SK-N-SH treated with all-trans-retinoic acid at 6 μM for 48 hours (cell line): ENCODE measurements around the gene ZMYM2.
A peak's percentile ranks its signal among the peaks of the same experiment; 100 is the strongest.

Experiments
- ATAC-seq: fragments of 200-7000 bp; cut with Tn5 transposase; 3 replicates; pipeline ENCODE4 v1.9.1; 2020; ENCODE audit warnings: mild to moderate bottlenecking, moderate library complexity
- ARNTL ChIP-seq: fragments of 450-650 bp; formaldehyde crosslinking; IDR thresholded peaks from 2 replicates; pipeline ENCODE4 v1.5.0; 2020; ENCODE audit warnings: low read depth, mild to moderate bottlenecking, moderate library complexity, borderline replicate concordance
- BACH2 ChIP-seq: fragments of 250-450 bp; sonication (Bioruptor Pico); IDR thresholded peaks from 2 replicates; pipeline ENCODE4 v1.9.0; 2021; ENCODE audit warnings: mild to moderate bottlenecking, borderline replicate concordance
- CSDC2 ChIP-seq: fragments of 250-450 bp; sonication (Bioruptor Pico); IDR thresholded peaks from 2 replicates; pipeline ENCODE4 v1.5.0; 2020; ENCODE audit warnings: mild to moderate bottlenecking, moderate library complexity
- ESRRG ChIP-seq: fragments of 250-450 bp; sonication (Bioruptor Pico); IDR thresholded peaks from 2 replicates; pipeline ENCODE4 v1.6.1; 2021; ENCODE audit warnings: mild to moderate bottlenecking
- GLIS3 ChIP-seq: fragments of 250-450 bp; sonication (Bioruptor Pico); IDR thresholded peaks from 2 replicates; pipeline ENCODE4 v1.5.0; 2020; ENCODE audit warnings: mild to moderate bottlenecking, moderate library complexity
- ISL1 ChIP-seq: fragments of 250-450 bp; sonication (Bioruptor Pico); IDR thresholded peaks from 2 replicates; pipeline ENCODE4 v2.1.2; 2022; ENCODE audit warnings: mild to moderate bottlenecking, moderate library complexity
- OSR1 ChIP-seq: fragments of 250-450 bp; sonication (Bioruptor Pico); IDR thresholded peaks from 2 replicates; pipeline ENCODE4 v1.8.0; 2022; ENCODE audit warnings: moderate library complexity, mild to moderate bottlenecking, inconsistent platforms
- PPARA ChIP-seq: fragments of 250-450 bp; sonication (Bioruptor Pico); IDR thresholded peaks from 2 replicates; pipeline ENCODE4 v1.5.0; 2020; ENCODE audit warnings: mild to moderate bottlenecking, borderline replicate concordance
- RARB ChIP-seq: fragments of 250-450 bp; sonication (Bioruptor Pico); IDR thresholded peaks from 2 replicates; pipeline ENCODE4 v1.8.0; 2021; ENCODE audit warnings: mild to moderate bottlenecking, moderate library complexity
- SNAI2 ChIP-seq: fragments of 250-450 bp; sonication (Bioruptor Pico); IDR thresholded peaks from 2 replicates; pipeline ENCODE4 v1.5.0; 2020; ENCODE audit warnings: mild to moderate bottlenecking, moderate library complexity
- TCF4 ChIP-seq: fragments of 250-450 bp; sonication (Bioruptor Pico); IDR thresholded peaks from 2 replicates; pipeline ENCODE4 v1.8.0; 2021; ENCODE audit warnings: mild to moderate bottlenecking, moderate library complexity, borderline replicate concordance
- ZC3H10 ChIP-seq: fragments of 250-450 bp; sonication (Bioruptor Pico); IDR thresholded peaks from 2 replicates; pipeline ENCODE4 v1.5.1; 2021; ENCODE audit warnings: mild to moderate bottlenecking, moderate library complexity
- ZFP3 ChIP-seq: fragments of 250-450 bp; sonication (Bioruptor Pico); IDR thresholded peaks from 2 replicates; pipeline ENCODE4 v1.5.0; 2020; ENCODE audit warnings: mild to moderate bottlenecking, moderate library complexity
- ZFP30 ChIP-seq: fragments of 450-650 bp; formaldehyde crosslinking; IDR thresholded peaks from 2 replicates; pipeline ENCODE4 v1.5.0; 2022; ENCODE audit warnings: mild to moderate bottlenecking, moderate library complexity
- ZNF565 ChIP-seq: fragments of 450-650 bp; formaldehyde crosslinking; conservative IDR thresholded peaks from 2 replicates; pipeline ENCODE4 v1.5.0; 2020; ENCODE audit warnings: low read depth, mild to moderate bottlenecking, moderate library complexity
- ZNF70 ChIP-seq: fragments of 450-650 bp; formaldehyde crosslinking; IDR thresholded peaks from 2 replicates; pipeline ENCODE4 v1.5.0; 2020; ENCODE audit warnings: mild to moderate bottlenecking, moderate library complexity
- ZNF8 ChIP-seq: fragments of 450-650 bp; formaldehyde crosslinking; IDR thresholded peaks from 2 replicates; pipeline ENCODE4 v1.5.0; 2020; ENCODE audit warnings: mild to moderate bottlenecking, moderate library complexity
- TF ChIP-seq, protein P1 (sequence below): fragments of 250-450 bp; sonication (Bioruptor Pico); IDR thresholded peaks from 2 replicates; pipeline ENCODE4 v1.8.0; 2020; ENCODE audit warnings: mild to moderate bottlenecking, moderate library complexity, borderline replicate concordance
- TF ChIP-seq, protein P2 (sequence below): fragments of 250-450 bp; sonication (Bioruptor Pico); IDR thresholded peaks from 2 replicates; pipeline ENCODE4 v1.5.1; 2020; ENCODE audit warnings: low read depth, mild to moderate bottlenecking, moderate library complexity
- TF ChIP-seq, protein P3 (sequence below): fragments of 250-450 bp; sonication (Bioruptor Pico); IDR thresholded peaks from 2 replicates; pipeline ENCODE4 v1.5.0; 2020; ENCODE audit warnings: mild to moderate bottlenecking, moderate library complexity
- TF ChIP-seq, protein P4 (sequence below): fragments of 250-450 bp; sonication (Bioruptor Pico); IDR thresholded peaks from 2 replicates; pipeline ENCODE4 v1.8.0; 2021; ENCODE audit warnings: low read depth, mild to moderate bottlenecking, moderate library complexity, borderline replicate concordance

ZMYM2 gene

DNA sequence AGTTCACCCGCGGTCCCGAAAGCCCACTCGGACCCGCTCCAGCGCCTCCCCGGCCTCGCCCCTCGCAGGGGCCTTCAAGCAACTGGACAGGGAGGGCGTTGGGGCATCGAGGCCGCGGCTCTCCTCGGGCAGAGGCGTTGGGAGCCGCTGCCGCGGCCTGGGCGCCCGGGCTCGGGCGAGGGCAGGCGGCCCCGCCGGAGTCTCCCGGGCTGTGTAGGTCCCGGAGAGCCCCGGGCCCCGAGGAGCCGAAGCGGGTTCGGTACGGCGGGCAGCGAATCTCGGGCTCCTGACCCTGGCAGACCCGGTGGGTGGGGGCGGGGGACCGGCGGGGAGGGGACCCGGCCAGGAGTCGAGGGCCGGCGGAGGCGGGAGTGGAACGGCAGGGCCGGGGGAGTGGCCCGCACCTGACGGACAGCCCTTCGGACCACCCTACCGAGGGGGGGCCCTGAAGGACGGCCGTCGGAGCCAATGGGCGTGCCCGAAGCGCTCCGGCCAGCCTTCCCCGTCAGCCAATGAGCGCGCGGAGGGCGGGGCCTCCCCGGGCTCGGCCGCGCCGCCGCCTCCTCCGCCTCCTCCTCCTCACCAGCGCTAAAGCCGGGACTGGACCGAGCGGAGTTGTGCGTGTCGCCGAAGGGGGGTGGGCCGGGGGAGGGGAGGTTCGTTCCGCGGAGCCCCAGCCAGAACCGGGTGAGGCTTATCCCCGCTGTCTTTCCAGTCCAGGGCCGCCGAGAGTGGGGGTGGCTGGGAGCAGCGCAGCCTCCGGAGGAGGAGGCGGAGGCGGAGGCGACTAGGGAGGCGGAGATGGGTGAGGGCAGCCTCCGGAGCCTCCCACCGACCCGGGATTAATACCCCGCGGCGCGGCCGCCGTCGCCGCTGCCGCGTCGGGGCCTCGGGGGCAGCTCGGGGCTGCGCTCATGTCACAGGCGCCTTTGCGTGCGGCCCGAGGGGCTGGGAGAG lies at the start of gene ZMYM2:
TSS of gene ZMYM2 (plus strand) at position 573 of the 957 bp plus-strand sequence. CDS start 34,346 bp downstream, outside the sequence.
- TF ChIP-seq ESRRG: no peak
- TF ChIP-seq ZNF8: no peak
- TF ChIP-seq, protein P1, sequence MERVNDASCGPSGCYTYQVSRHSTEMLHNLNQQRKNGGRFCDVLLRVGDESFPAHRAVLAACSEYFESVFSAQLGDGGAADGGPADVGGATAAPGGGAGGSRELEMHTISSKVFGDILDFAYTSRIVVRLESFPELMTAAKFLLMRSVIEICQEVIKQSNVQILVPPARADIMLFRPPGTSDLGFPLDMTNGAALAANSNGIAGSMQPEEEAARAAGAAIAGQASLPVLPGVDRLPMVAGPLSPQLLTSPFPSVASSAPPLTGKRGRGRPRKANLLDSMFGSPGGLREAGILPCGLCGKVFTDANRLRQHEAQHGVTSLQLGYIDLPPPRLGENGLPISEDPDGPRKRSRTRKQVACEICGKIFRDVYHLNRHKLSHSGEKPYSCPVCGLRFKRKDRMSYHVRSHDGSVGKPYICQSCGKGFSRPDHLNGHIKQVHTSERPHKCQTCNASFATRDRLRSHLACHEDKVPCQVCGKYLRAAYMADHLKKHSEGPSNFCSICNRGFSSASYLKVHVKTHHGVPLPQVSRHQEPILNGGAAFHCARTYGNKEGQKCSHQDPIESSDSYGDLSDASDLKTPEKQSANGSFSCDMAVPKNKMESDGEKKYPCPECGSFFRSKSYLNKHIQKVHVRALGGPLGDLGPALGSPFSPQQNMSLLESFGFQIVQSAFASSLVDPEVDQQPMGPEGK (CRISPR knock-in tag): 0 out of 2 replicates have a peak, but pooled peaks have one; percentile 19
- TF ChIP-seq OSR1: no peak
- no peak for TF ChIP-seq ZC3H10 (CRISPR knock-in tag)
- TF ChIP-seq, protein P2, sequence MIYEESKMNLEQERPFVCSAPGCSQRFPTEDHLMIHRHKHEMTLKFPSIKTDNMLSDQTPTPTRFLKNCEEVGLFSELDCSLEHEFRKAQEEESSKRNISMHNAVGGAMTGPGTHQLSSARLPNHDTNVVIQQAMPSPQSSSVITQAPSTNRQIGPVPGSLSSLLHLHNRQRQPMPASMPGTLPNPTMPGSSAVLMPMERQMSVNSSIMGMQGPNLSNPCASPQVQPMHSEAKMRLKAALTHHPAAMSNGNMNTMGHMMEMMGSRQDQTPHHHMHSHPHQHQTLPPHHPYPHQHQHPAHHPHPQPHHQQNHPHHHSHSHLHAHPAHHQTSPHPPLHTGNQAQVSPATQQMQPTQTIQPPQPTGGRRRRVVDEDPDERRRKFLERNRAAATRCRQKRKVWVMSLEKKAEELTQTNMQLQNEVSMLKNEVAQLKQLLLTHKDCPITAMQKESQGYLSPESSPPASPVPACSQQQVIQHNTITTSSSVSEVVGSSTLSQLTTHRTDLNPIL (CRISPR knock-in tag): no peak
- TF ChIP-seq SNAI2: no peak; the same call in 1 of the 2 replicates
- TF ChIP-seq, protein P3, sequence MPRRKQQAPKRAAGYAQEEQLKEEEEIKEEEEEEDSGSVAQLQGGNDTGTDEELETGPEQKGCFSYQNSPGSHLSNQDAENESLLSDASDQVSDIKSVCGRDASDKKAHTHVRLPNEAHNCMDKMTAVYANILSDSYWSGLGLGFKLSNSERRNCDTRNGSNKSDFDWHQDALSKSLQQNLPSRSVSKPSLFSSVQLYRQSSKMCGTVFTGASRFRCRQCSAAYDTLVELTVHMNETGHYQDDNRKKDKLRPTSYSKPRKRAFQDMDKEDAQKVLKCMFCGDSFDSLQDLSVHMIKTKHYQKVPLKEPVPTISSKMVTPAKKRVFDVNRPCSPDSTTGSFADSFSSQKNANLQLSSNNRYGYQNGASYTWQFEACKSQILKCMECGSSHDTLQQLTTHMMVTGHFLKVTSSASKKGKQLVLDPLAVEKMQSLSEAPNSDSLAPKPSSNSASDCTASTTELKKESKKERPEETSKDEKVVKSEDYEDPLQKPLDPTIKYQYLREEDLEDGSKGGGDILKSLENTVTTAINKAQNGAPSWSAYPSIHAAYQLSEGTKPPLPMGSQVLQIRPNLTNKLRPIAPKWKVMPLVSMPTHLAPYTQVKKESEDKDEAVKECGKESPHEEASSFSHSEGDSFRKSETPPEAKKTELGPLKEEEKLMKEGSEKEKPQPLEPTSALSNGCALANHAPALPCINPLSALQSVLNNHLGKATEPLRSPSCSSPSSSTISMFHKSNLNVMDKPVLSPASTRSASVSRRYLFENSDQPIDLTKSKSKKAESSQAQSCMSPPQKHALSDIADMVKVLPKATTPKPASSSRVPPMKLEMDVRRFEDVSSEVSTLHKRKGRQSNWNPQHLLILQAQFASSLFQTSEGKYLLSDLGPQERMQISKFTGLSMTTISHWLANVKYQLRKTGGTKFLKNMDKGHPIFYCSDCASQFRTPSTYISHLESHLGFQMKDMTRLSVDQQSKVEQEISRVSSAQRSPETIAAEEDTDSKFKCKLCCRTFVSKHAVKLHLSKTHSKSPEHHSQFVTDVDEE (CRISPR knock-in tag): no peak
- peak; percentile 86 for ATAC-seq

DNA sequence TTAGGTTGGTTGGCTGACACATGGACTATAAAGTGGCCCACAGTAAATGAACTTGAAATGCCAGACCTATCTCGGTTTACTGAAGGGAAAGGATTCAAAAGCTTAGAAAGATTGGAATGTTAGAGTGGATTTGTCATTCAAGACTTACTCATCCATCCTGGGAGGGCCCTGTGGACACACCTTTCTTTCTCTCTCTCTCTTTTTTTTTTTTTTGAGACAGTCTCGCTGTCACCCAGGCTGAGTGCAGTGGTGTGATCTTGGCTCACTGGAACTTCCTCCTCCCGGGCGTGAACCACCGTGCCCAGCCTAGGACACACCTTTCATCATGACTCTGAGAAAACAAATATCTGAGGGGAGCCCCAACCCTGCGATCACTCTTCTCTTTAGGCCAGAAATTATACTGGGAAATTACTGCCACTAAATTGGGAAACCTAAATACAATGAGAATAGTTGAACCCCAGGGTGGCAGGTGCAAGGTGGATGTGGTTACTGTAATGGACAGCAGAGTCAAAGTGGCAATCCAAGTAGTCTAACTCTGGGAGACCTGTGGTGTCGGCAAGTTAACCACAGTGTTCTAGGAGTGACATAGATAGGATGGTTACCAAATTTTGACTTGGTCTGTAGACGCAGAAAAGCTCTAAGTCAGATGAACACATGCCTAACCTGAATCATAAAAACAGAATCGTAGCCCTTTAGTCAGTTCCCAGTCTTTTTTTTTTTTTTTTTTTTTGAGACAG lies 48.0 kb upstream of the ZMYM2 start:
- TF ChIP-seq TCF4 (no peak), GLIS3 (CRISPR knock-in tag) (no peak), PPARA (CRISPR knock-in tag) (no peak), RARB (CRISPR knock-in tag) (no peak), ZNF565 (CRISPR knock-in tag) (no peak), ISL1 (CRISPR knock-in tag) (no peak), ARNTL (CRISPR knock-in tag) (no peak), ZFP30 (no peak), ZFP3 (no peak), SNAI2 (no peak), BACH2 (no peak), ZNF70 (CRISPR knock-in tag) (no peak), ESRRG (no peak), CSDC2 (no peak)
- TF ChIP-seq, protein P3 (CRISPR knock-in tag): no peak
- TF ChIP-seq, protein P4, sequence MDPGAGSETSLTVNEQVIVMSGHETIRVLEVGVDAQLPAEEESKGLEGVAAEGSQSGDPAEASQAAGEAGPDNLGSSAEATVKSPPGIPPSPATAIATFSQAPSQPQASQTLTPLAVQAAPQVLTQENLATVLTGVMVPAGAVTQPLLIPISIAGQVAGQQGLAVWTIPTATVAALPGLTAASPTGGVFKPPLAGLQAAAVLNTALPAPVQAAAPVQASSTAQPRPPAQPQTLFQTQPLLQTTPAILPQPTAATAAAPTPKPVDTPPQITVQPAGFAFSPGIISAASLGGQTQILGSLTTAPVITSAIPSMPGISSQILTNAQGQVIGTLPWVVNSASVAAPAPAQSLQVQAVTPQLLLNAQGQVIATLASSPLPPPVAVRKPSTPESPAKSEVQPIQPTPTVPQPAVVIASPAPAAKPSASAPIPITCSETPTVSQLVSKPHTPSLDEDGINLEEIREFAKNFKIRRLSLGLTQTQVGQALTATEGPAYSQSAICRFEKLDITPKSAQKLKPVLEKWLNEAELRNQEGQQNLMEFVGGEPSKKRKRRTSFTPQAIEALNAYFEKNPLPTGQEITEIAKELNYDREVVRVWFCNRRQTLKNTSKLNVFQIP (CRISPR knock-in tag): no peak
- TF ChIP-seq, protein P1 (CRISPR knock-in tag): no peak
- ATAC-seq: no peak
